BLaER1 treated with 17β-estradiol and CSF1 and Interleukin-3, amounts not matched to agents 10 nM and 100 nM (cell line): Measurements from ENCODE around the gene CDH24.

Experiments used
- H3K27ac ChIP-seq, 11 experiments: shearing (Covaris generic); formaldehyde crosslinking; 2 replicates each; pipeline ENCODE4 v1.8.1; 2022
- H3K27me3 ChIP-seq, 11 experiments: shearing (Covaris generic); formaldehyde crosslinking; 2 replicates each; pipeline ENCODE4 v1.8.1; 2022
- H3K36me3 ChIP-seq, 11 experiments: shearing (Covaris generic); formaldehyde crosslinking; 2 replicates each; pipeline ENCODE4 v1.8.1; 2022
- H3K4me1 ChIP-seq, 10 experiments: shearing (Covaris generic); formaldehyde crosslinking; 2 replicates each; pipeline ENCODE4 v1.8.1; 2022
- H3K4me2 ChIP-seq, 11 experiments: shearing (Covaris generic); formaldehyde crosslinking; 2 replicates each; pipeline ENCODE4 v1.8.1; 2022
- H3K4me3 ChIP-seq, 10 experiments: shearing (Covaris generic); formaldehyde crosslinking; 2 replicates each; pipeline ENCODE4 v1.8.1; 2022
- H3K9ac ChIP-seq, 11 experiments: shearing (Covaris generic); formaldehyde crosslinking; 2 replicates each; pipeline ENCODE4 v1.8.1; 2022
- H3K9me3 ChIP-seq, 11 experiments: shearing (Covaris generic); formaldehyde crosslinking; replicated peaks in 1 of 11; 2 replicates each; pipeline ENCODE4 v1.8.1; 2022
- H4K20me1 ChIP-seq, 11 experiments: shearing (Covaris generic); formaldehyde crosslinking; 2 replicates each; pipeline ENCODE4 v1.8.1; 2022
- Cebpa-rat ChIP-seq, 11 experiments: shearing (Covaris generic); IDR thresholded peaks; 2 replicates each; pipeline ENCODE4 v1.8.1; 2022

CDH24 gene

DNA sequence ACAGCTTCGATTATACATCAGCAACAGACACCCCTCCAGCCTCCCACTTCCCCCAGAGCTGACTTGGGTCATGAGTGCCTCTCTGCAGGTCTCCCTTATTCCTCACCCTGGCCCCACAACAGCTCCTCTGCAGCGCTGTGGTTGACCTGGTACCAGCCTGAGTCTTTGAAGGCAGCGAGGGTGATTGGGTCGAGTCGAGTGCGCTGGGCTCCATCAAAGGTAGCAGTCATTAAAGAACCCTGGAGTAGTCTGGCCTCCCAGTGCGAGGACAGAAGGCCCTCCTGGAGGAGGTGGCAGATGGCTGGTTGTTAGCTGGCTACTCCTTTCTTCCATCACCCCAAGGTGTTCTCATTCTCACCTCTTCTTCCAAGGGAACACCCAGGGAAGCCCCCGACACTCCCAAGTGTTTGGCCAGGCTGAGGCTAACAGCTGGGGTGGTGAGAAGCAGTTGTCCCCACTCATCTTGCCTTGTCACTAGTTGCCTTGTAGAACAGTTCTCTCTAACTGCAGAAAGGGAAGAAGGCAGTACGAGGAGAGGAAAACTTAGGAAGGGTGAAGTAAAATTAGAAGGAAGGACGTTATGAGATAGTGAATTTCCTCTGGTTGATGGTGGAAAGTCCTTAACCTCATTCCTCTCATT lies 44.8 kb upstream of the CDH24 start:
- H4K20me1 ChIP-seq, result peaks cover 0 to 52% (median 30%) of the 10 kb centered on the region in 11 experiments; a peak in 16 of 22 replicates
- peaks cover 0 to 2% (median 0%) of the 10 kb centered on the region in 11 experiments; a peak in 1 of 22 replicates for H3K9me3 ChIP-seq
- no peak overlapping the region for H3K27ac ChIP-seq
- H3K27me3 ChIP-seq, result no peaks in the 10 kb centered on the region
- TF ChIP-seq Cebpa-rat (IDR thresholded peaks at IDR 0.05), result no peak
- no peak overlapping the region for H3K4me3 ChIP-seq
- H3K4me2 ChIP-seq, result peak overlapping the region in 1 of 11 experiments; percentile 26; a peak in 1 of 22 replicates
- peaks cover 16 to 33% (median 24%) of the 10 kb centered on the region in 11 experiments for H3K36me3 ChIP-seq
- peaks cover 13 to 71% (median 23%) of the 10 kb centered on the region in 10 experiments for H3K4me1 ChIP-seq
- no peak overlapping the region for H3K9ac ChIP-seq

DNA sequence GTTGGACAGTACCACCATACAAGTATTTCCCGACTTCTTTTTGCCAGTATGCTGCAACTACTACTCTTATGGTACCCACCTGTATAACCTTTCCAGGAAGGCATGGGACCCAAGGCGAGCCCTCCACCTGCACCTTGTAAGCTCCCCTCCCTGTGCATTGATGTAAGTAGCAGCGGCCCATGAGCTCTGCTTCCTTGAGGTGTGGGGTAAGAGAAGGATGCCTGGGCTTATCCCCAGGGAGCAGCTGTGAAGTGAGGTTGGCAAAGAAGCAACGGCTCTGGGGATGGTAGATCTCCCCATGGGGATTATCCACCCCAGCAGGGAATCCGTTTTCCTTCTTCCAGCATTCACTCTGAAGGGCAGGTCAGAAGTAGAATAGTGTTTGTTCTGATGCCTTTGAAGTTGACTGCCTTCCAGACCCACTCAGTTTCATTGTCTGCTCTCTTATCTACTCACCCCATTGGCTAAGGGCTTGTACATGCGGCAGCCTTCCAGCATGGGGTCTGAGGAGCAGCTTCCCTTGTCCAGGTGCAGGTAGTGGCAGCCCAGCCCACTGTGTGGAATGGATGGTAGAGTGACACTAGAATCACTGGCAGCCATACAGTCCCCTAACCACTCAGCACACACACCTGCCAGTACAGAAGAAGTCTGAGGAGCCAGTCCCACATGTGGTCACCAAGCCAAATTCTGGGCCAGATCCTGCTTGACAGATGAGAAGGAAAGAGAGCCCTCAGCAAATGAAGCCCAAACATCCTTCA lies 44.1 kb upstream of the CDH24 start:
- no peak overlapping the region for H3K9ac ChIP-seq
- H4K20me1 ChIP-seq, result peaks cover 0 to 58% (median 35%) of the 10 kb centered on the region in 11 experiments; a peak in 16 of 22 replicates
- TF ChIP-seq Cebpa-rat (IDR thresholded peaks at IDR 0.05), result no peak
- peaks cover 16 to 34% (median 27%) of the 10 kb centered on the region in 11 experiments for H3K36me3 ChIP-seq
- H3K27me3 ChIP-seq, result no peaks in the 10 kb centered on the region
- H3K4me2 ChIP-seq, result peak overlapping the region in 7 of 11 experiments; percentile 10 to 49 (median 26); a peak in 11 of 22 replicates
- H3K9me3 ChIP-seq, result no peaks in the 10 kb centered on the region
- H3K4me1 ChIP-seq, result peaks cover 20 to 75% (median 30%) of the 10 kb centered on the region in 10 experiments
- no peak overlapping the region for H3K27ac ChIP-seq
- H3K4me3 ChIP-seq, result no peak overlapping the region

DNA sequence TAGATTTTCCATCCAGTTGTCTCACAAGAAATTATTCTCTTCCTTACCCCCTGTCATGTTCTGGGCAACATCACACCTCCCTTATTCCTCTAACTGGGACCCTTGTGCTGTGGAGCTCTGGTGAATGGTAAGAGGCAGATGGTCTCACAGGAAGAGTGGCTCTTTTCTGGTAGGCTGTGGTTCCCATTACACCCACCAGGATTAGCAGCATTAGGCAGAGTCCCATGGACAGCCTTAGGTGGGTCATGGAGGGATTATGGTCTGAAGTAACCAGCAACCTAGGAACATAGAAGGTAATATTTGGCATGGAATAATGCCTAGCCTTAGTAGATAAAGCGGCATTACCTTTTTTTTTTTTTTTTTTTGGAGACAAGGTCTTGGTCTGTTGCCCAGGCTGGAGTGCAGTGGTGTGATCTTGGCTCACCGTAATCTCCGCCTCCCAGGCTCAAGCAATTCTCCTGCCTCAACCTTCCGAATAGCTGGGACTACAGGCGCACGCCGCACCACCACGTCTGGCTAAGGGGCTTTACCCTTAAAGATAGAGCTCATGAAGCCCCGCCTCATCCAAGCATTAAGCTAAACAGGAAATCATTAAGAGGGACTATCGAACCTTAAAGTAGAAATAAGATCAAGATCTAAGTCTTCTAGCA lies 42.0 kb upstream of the CDH24 start:
- H4K20me1 ChIP-seq, result peaks cover 3 to 60% (median 36%) of the 10 kb centered on the region in 11 experiments; a peak in 20 of 22 replicates
- TF ChIP-seq Cebpa-rat (IDR thresholded peaks at IDR 0.05), result no peak
- peak overlapping the region in 2 of 11 experiments; percentile 1 to 92; a peak in 1 of 22 replicates for H3K4me2 ChIP-seq
- H3K4me3 ChIP-seq, result no peak overlapping the region
- no peaks in the 10 kb centered on the region for H3K9me3 ChIP-seq
- H3K27me3 ChIP-seq, result no peaks in the 10 kb centered on the region
- H3K9ac ChIP-seq, result no peak overlapping the region
- H3K4me1 ChIP-seq, result peaks cover 20 to 57% (median 33%) of the 10 kb centered on the region in 10 experiments
- H3K36me3 ChIP-seq, result peaks cover 16 to 34% (median 27%) of the 10 kb centered on the region in 11 experiments
- H3K27ac ChIP-seq, result no peak overlapping the region

DNA sequence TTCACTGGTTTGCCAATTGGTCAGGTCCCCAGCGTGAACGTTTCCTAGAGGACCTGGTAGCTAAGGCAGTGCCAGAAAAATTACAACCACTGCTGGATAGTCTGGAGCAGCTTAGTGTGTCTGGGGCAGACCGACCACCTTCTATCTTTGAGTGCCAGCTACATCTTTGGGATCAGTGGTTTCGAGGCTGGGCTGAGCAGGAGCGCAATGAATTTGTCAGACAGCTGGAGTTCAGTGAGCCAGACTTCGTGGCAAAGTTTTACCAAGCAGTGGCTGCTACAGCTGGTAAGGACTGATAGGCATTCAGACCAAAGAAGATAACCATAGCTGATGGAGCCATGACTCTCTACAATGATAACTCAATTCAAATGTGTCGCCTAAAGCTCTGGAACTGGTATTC lies 40.5 kb upstream of the CDH24 start:
- Histone ChIP-seq H3K4me3 (peak overlapping the region in 3 of 10 experiments; percentile 75 to 84 (median 80); a peak in 5 of 20 replicates), H3K4me1 (peaks cover 33 to 67% (median 47%) of the 10 kb centered on the region in 10 experiments), H3K36me3 (peaks cover 24 to 43% (median 33%) of the 10 kb centered on the region in 11 experiments), H3K27me3 (no peaks in the 10 kb centered on the region), H3K27ac (no peak overlapping the region), H3K9me3 (no peaks in the 10 kb centered on the region), H3K4me2 (peak overlapping the region in 10 of 11 experiments; percentile 84 to 97 (median 87); a peak in 14 of 22 replicates), H4K20me1 (peaks cover 18 to 75% (median 51%) of the 10 kb centered on the region in 11 experiments; a peak in 21 of 22 replicates), H3K9ac (no peak overlapping the region)
- TF ChIP-seq Cebpa-rat (IDR thresholded peaks at IDR 0.05), result no peak

DNA sequence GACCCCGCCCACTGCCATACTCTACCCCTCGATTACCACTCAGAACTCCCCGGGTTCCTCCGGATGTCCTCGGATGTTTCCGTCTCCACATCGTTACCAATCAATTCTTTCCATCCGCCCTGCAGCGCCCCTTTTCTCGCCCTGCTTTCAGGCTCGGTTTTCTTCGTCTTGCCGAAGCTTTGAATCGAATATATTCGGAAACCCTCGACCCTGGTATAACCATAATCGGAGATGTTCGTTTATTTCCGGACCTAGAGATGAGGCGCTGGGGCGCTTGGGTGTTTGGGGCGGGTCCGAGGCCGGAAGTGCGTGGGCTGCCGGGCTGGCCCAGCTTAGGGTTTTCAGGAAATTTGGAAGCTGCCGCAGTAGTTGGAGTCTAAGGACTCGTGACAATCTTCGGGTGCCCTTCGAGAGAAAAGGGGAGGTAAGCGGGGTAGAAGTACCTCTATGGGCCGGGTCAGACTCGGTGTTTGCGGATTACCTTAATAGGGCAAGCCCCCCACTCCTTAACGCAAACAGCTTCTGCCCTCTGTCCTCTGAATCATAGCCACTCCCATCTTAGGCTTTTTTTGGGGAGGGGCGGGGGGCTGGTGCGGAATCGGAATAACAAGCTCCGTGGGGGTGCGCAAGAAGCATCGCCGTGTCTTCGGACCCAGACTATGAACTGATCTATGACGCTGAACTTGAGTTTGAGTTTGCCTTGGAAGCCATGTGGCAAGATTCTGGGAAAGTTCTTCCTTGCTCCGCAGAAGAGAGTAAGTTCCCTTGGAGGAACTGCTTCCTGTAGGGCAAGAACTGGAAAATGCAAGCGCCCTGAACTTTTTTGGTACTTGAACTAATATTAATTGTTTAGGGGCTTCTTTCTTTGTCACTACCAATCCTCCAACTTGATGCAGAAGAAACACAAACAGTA lies 38.1 kb upstream of the CDH24 start, which contains the start of gene C14orf119:
Gene C14orf119, plus strand, starts transcription at position 310 of the 913 bp plus-strand sequence. CDS start 2,154 bp downstream, outside the sequence.
- H3K27me3 ChIP-seq, result no peaks in the 10 kb centered on the region
- H3K36me3 ChIP-seq, result peaks cover 47 to 66% (median 57%) of the 10 kb centered on the region in 11 experiments
- H3K27ac ChIP-seq, result peak within 1 kb of the TSS; percentile 91 to 99 (median 97)
- H4K20me1 ChIP-seq, result peaks cover 34 to 80% (median 68%) of the 10 kb centered on the region in 11 experiments; a peak in 21 of 22 replicates
- H3K9ac ChIP-seq, result peak within 1 kb of the TSS; percentile 90 to 99 (median 97)
- no peaks in the 10 kb centered on the region for H3K9me3 ChIP-seq
- H3K4me3 ChIP-seq, result peak within 1 kb of the TSS; percentile 72 to 96 (median 86)
- H3K4me2 ChIP-seq, result peak within 1 kb of the TSS; percentile 86 to 99 (median 94)
- no peak for TF ChIP-seq Cebpa-rat (IDR thresholded peaks at IDR 0.05)
- peaks cover 29 to 72% (median 38%) of the 10 kb centered on the region in 10 experiments for H3K4me1 ChIP-seq

DNA sequence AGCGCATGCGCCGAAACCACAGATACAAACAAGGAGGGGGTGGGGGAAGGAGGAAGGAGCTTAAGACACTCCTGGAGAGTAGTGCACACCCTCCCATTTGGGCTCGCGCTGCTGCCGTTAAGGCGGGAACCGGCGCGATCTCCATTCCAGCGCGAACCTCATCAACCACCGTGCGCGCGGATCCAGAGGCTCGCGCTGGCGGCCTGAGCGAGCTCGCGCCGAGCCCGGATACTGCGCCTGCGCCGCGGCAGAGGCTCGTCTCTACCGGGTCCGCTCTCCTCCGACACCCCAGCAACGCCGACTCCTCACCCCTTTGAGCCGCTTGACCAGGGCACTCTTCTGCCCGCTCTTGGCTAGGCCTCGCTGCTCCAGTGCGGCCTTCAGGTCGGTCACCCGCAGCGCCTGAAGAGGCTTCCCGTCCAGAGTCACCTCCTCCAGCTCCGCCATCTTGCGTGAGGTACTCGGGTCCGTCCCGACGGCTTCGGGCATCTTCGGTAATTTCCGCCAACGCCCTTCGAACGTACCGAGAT lies 37.4 kb upstream of the CDH24 start, which contains the start of gene ACIN1:
Gene ACIN1, minus strand, starts transcription at position 471 of the 530 bp plus-strand sequence. Its CDS starts 24 bp downstream, at position 447.
- Histone ChIP-seq H3K4me1 (peaks cover 29 to 69% (median 34%) of the 10 kb centered on the region in 10 experiments), H3K36me3 (peaks cover 54 to 67% (median 63%) of the 10 kb centered on the region in 11 experiments), H3K27me3 (no peaks in the 10 kb centered on the region), H3K27ac (peak within 1 kb of the TSS; percentile 91 to 99 (median 97)), H3K9ac (peak within 1 kb of the TSS; percentile 90 to 99 (median 97)), H3K4me3 (peak within 1 kb of the TSS; percentile 72 to 96 (median 86)), H3K9me3 (no peaks in the 10 kb centered on the region), H3K4me2 (peak within 1 kb of the TSS; percentile 86 to 99 (median 94)), H4K20me1 (peaks cover 34 to 80% (median 70%) of the 10 kb centered on the region in 11 experiments; a peak in 21 of 22 replicates)
- TF ChIP-seq Cebpa-rat (IDR thresholded peaks at IDR 0.05), result no peak

DNA sequence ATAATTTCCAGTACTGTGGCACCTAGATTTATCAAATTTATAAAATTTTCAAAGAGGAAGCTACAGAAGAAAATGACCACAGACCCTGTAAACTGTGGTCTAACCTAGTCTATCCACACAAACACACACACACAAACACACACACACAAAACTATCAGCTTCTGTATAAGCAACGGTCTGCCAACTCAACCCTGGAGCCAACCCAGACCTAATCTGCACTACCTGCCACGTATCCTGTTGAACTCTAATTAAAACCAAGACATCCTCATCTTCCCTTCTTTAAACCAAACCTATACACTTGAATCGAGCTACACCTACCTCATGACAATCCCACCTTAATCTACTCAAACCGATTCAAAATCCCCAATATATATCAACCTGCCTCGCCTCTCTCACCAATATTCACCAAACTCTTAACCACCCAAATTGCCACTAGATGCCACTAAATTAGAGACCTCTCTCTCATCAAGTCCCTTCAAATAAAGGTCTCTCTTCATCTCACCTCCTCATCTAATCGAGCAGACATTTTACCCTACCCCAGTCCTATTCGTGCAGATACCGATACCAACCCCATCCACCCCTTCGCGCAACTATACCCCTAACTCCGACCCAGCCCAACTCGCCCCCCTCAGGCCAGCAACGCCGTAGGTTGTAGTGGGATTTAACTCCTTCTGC lies 36.8 kb upstream of the CDH24 start:
- peak overlapping the region; percentile 90 to 99 (median 97) for H3K9ac ChIP-seq
- no peaks in the 10 kb centered on the region for H3K9me3 ChIP-seq
- peaks cover 59 to 69% (median 65%) of the 10 kb centered on the region in 11 experiments for H3K36me3 ChIP-seq
- peaks cover 29 to 63% (median 34%) of the 10 kb centered on the region in 10 experiments for H3K4me1 ChIP-seq
- H3K27ac ChIP-seq, result peak overlapping the region; percentile 91 to 99 (median 97)
- no peak for TF ChIP-seq Cebpa-rat (IDR thresholded peaks at IDR 0.05)
- H4K20me1 ChIP-seq, result peaks cover 34 to 78% (median 70%) of the 10 kb centered on the region in 11 experiments; a peak in 21 of 22 replicates
- H3K4me3 ChIP-seq, result peak overlapping the region; percentile 71 to 96 (median 86)
- H3K27me3 ChIP-seq, result no peaks in the 10 kb centered on the region
- peak overlapping the region; percentile 82 to 99 (median 92) for H3K4me2 ChIP-seq
